Colonic mucosa (tissue), 4 donors: ENCODE measurements around the gene LUC7L3. TPM values are rescaled to one million over a fixed set of nuclear protein-coding genes. Genes with fewer than 3 reads are reported as not detected.
"Not testable (repeated sequence)": the region's sequence is repeated elsewhere in the genome, so short reads cannot be mapped to it uniquely, and the experiment has no call there.

Experiments used
- DNase-seq: peaks from one replicate; pipeline ENCODE4 v3.0.0-alpha.2; 2020
- H3K27ac ChIP-seq: fragments of 200-600 bp; one replicate; pipeline ENCODE4 v1.8.0; 2021
- H3K27me3 ChIP-seq: fragments of 200-600 bp; one replicate; pipeline ENCODE4 v1.8.0; 2021
- H3K36me3 ChIP-seq: fragments of 200-600 bp; one replicate; pipeline ENCODE4 v1.8.0; 2021
- H3K4me1 ChIP-seq: fragments of 200-600 bp; one replicate; pipeline ENCODE4 v1.8.0; 2021; ENCODE audit warnings: mild to moderate bottlenecking
- H3K4me3 ChIP-seq: fragments of 200-600 bp; one replicate; pipeline ENCODE4 v1.8.0; 2021
- H3K9ac ChIP-seq, 2 donors: one replicate each; pipeline ENCODE4 v1.7.0; 2013; ENCODE audit warnings: control low read depth in 2 of 2, low read depth in 2 of 2, low read length in 2 of 2
- H3K9me3 ChIP-seq: fragments of 200-600 bp; one replicate; pipeline ENCODE4 v1.8.0; 2021
- CTCF ChIP-seq: fragments of 200-600 bp; IDR thresholded peaks from one replicate; pipeline ENCODE4 v1.8.0; 2022; ENCODE audit warnings: antibody characterized with exemption, mild to moderate bottlenecking
- intact Hi-C: fragments of 100-400 bp; cut with DNase I; formaldehyde crosslinking; loops from one replicate; pipeline ENCODE4 v1.14.1; 2022
- total RNA-seq, 2 donors: library from RNA; stranded (reverse); fragmentation: NEBNext Ultra II Directional in 1 of 2; extraction: Animal tissue kit (Norgen Biotek cat#: 25700) in 1 of 2; gene quantifications; one replicate each; pipeline ENCODE4 v1.2.1, GENCODE V29; 2021
- donor health status: healthy.
- donor health status: DM: no; HTN: no; CAD: no.
- donor health status: DM: no; HTN: no; CAD: no.

Gene LUC7L3
- total RNA-seq, 2 donors from 2014 or later = 73.0 to 88.3 TPM

GRCh38 chr17:50715471-50715870, 3.9 kb upstream of the LUC7L3 start:
- Histone ChIP-seq H3K9me3 (no peaks in the 10 kb centered on the region), H3K27ac (no peak overlapping the region), H3K4me3 (no peak overlapping the region), H3K9ac (no peak overlapping the region), H3K4me1 (no peaks in the 10 kb centered on the region), H3K27me3 (no peaks in the 10 kb centered on the region), H3K36me3 (no peaks in the 10 kb centered on the region)
- no peak for TF ChIP-seq CTCF
- DNase-seq = no peak
- intact Hi-C loops = no loop called here

- Histone ChIP-seq H3K27ac (peak overlapping the region; percentile 99), H3K9ac (peak overlapping the region; percentile 79 to 92), H3K9me3 (no peaks in the 10 kb centered on the region), H3K27me3 (no peaks in the 10 kb centered on the region), H3K4me3 (peak overlapping the region; percentile 95), H3K36me3 (no peaks in the 10 kb centered on the region), H3K4me1 (peaks cover 17% of the 10 kb centered on the region)
- intact Hi-C loops = loop anchor here (5.0 kb wide), 1 partner anchor 47 kb away; the partner anchor contains the start of gene ANKRD40CL
- no peak for DNase-seq
- TF ChIP-seq CTCF = no peak
These were observed 756 bp downstream of the LUC7L3 start for GRCh38 chr17:50719924-50720794.

GRCh38 chr17:50721194-50722010, 2.0 kb downstream of the LUC7L3 start:
- Histone ChIP-seq H3K4me3 (peak overlapping the region; percentile 95), H3K4me1 (peaks cover 24% of the 10 kb centered on the region), H3K9me3 (no peaks in the 10 kb centered on the region), H3K27me3 (no peaks in the 10 kb centered on the region), H3K27ac (peak overlapping the region; percentile 99), H3K9ac (peak overlapping the region in 1 of 2 donors; percentile 92), H3K36me3 (no peaks in the 10 kb centered on the region)
- intact Hi-C loops = loop anchor here (5.0 kb wide), 1 partner anchor 46 kb away; the partner anchor contains the start of gene ANKRD40CL
- TF ChIP-seq CTCF = no peak
- no peak for DNase-seq

- H3K27ac ChIP-seq = no peak overlapping the region
- no peaks in the 10 kb centered on the region for H3K36me3 ChIP-seq
- TF ChIP-seq CTCF = no peak
- H3K9ac ChIP-seq = no peak overlapping the region
- no peak overlapping the region for H3K4me3 ChIP-seq
- H3K4me1 ChIP-seq = peaks cover 24% of the 10 kb centered on the region
- intact Hi-C loops = loop anchor here (5.0 kb wide), 1 partner anchor 45 kb away; the partner anchor contains the start of gene ANKRD40CL
- no peaks in the 10 kb centered on the region for H3K27me3 ChIP-seq
- H3K9me3 ChIP-seq = no peaks in the 10 kb centered on the region
- no peak for DNase-seq
These were observed 3.3 kb downstream of the LUC7L3 start for GRCh38 chr17:50722746-50723145.

- H3K9ac ChIP-seq, H3K27ac ChIP-seq, H3K36me3 ChIP-seq, H3K27me3 ChIP-seq, H3K9me3 ChIP-seq, H3K4me3 ChIP-seq, DNase-seq: not testable (repeated sequence)
- peaks cover 24% of the 10 kb centered on the region for H3K4me1 ChIP-seq
- intact Hi-C loops = loop anchor here (5.0 kb wide), 1 partner anchor 43 kb away; the partner anchor contains the start of gene ANKRD40CL
These were observed 5.2 kb downstream of the LUC7L3 start for GRCh38 chr17:50724622-50725021.
